Hippocampal formation (tissue), 2 donors: ENCODE data around the gene HMG20A.

Experiments
- DNase-seq, 2 donors: peaks; one replicate each; lab custom pipeline; 2025; lab: John Stamatoyannopoulos, UW

The HMG20A gene

DNA sequence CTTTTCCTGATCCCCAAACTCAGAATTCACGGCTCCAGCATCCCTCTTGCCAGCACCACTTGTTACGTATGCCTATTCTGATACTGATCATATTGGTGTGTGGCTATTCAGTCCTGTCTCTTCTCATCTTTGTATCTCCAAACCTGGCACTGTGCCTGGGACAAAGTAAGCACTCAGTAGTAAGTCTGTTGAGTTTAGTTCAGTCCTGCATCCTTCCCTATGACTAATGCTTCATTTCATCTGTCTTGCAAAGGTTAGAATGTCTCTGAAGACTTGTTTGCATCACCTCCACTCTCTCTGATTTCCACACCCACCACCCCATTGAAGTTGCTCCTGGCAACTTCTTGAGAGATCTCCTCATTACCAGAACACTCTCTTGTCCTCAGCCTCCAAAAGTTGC, 80.3 kb downstream of the HMG20A start:
- no peak for DNase-seq

DNA sequence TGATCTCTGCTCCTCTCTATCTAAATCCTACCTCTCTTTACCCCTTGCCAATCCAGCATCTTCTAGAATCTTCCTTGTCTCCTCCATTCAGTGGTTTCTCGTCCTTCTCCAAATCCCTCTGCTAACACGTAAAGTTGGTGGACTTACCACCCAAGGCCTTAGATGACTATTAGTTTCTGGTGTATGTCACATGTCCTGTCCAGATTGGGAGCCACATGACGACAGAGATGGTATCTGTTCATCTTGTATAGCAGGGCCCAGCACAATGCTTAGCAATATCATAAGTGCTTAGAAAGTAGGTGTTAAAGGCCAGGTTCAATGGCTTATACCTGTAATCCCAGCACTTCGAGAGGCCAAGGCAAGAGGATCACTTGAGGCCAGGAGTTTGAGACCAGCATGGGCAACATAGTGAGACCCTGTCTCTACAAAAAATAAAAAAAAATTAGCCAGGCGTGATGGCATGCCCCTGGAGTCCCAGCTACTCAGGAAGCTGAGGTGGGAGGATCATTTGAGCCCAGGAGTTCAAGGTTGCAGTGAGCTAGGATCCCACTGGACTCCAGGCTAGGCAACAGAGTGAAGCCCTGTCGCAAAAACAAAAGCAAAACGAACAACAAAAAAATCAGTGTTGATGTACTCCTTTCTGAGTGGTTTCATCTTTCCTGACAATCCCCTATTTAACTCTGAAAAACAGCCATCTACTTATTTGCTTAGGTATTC, 81.8 kb downstream of the HMG20A start:
- no peak for DNase-seq

DNA sequence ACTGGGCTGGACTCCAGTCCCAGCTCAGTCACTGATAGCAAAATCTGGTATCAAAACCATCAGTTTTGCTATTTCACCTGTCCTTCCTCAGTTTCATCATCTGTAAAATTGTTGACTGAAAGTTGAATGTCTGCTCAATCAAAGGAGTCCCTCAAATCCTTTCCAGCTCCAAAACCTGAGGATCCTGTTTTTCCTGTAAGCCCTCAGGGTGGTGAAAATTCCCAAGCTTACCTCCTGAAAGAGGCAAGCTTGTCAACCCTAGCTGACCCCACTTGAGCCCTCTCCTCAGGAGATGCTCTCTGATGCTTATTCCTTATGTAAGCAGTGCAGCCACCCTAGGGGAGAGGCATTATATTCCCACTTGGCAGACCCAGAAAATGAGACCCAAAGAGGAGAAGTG, 82.6 kb downstream of the HMG20A start:
- DNase-seq, result no peak

DNA sequence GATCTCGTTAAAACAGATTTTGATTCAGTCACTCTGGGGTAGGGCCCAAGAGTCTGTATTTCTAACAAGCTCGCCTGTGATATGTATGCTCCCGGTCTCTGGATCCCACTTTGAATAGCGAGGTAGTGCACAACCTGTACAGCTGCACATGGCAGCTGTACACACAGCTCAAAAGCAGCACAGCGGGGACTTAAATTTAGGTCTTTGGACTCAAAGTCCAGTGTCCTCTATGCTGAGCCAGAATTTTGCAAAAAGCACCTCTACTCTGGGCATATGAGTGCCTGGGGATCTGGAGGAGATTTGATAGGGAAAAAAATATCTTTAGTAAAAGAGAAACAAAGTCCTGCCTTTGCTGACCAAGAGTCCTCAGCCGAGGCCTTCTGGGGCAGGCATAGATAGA, 83.1 kb downstream of the HMG20A start:
- DNase-seq, result no peak

DNA sequence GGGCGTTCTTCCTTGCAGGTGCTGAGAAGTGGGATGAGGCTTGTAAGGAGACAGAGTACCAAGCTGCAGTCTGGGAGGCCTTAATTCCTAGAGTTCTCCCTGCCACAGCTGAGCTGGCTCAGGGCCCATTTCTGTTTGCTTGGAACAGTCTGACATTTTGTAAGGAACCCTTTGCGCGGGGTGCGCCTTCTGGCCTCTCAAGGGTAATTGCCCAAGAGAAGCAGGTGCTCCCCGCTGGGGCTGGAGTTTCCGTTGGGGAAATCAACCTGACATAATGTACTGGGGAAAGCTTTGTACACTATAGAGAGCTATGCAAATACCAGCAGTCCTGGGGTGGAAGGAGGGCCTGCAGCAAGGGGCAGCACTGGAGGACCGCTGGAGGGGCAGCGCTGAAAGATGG, 83.6 kb downstream of the HMG20A start:
- DNase-seq, result peak; percentile 8 to 37

DNA sequence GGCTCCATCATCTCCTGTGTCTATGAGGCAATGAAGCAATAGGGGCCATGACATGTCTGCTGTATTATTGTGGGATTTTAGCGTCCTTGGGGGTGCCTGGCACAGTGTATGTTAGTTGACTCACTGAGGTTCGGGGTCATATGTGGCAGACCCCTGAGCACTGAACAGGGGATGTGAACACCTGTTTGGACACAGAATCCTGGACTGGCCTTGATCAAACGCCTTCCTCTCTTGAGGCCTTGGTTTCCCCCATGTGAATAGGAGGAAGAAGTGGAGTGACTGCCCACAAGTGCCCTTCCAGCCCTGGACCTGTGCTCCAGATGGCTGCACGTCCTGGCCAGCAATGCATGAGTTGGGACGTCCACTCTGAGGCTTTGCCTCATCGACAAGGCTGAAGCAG, 84.2 kb downstream of the HMG20A start:
- DNase-seq, result no peak

DNA sequence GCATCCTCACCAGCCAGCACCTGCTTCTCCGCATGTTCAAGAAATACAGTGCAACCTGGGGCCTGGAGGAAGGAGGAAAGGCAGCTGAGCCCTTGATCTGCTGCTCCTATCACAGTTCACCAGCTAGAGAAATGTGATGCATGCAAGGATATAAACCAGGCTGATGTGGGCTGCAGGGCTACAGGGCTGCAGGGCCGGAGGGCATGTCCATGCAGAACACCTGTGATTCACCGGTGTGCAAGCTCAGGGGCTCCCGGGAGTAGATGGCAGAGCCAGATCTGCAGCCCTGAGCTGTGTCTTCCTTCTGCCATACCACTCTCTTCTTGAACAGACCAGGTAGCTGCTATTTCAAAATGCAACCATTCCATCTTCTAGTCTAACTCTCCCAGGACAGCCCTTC, 84.9 kb downstream of the HMG20A start:
- DNase-seq, result no peak

DNA sequence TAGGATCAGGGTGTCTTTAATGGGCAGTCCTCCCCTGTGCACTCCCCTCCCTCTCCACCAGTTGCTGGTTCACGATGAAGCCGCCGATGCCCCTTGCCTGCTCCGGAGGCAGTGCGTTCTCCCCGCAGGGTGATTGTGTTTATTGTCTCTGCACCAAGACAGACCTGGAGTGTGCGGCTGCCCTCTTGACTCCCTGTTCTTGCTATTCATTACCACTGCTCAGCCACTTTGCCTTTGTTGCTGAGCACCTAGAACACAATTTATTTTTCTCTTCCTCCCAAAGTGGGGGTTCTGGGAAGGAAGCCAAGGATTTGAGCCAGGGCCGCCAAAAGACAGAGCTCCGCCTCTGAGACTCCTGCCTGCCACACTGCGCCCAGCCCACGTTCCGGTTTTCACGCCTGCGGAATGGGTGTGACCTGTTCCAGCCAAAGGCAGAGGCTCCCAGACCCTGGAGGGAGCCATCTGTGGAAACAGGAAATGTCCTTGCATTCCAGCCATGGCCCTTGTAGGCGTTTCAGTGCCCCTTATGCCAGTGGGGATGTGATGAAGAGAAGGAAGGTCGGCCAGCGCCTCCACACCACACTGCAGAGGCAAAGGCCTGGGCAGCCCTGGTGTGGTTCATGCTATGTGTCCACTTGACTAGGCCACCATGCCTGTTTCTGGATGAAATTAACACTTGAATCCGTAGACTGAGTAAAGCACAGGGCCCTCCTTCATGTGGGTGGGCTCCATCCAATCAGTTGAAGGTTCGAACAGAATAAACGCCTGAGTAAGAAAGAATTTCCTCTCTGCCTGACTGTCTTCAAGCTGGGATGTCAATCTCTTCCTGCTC, 85.8 kb downstream of the HMG20A start:
- DNase-seq, result peak; percentile 32 to 50

DNA sequence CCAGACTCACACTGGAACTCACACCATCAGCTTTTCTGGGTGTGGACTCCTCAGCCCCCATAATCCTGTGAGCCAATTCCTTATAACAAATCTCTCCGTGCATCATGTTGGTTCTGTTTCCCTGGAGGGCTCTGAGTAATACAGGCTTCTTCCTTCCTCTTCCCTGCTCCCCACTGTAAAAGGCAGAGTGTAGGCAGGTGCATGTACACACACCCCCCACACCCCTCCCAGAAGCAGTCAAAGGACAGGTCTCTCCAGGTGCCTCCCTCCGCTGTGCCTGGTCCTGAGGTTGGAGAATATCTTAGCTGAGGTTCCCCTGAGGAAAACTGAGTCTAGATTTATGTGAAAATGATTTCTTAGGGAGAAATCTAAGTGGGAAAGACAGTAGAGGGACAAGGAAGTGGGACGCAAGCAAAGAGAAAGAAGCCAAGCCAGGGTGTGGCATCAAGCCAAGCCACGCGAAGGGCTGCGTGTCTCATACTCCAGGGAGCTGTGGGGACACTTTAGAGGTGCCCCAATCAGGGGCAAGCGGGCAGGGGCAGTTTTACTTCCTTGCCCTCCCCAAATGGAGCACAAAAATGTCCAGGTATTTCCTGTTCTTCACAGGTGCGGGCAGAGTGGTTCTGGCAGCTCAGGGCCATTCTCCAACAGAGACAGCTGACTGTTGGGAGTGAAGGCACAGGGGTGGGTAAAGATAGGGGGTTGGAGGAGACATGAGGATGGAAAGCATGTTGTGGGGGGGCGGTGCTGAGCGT, 86.6 kb downstream of the HMG20A start:
- peak; percentile 8 to 45 for DNase-seq

DNA sequence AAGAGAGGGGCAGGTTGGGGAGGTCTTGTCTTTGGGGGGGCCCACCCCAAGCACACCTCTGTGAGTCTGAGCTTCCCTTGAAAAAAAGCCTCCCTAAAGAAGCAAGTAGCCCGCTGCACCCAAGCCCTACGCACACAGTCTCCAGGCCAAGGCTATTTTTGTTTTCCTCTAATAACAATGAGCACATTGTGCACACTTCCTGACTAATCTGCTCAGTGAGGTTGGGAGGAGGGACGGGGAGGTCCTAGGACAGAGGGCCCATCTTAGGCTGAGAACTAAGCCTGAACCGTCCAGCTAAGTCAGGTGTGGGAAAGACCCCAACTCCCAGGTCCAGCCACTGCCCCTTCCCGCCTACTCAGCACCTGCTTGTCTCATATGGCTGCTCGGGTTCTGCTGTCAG, 87.2 kb downstream of the HMG20A start:
- peak; percentile 56 to 92 for DNase-seq

DNA sequence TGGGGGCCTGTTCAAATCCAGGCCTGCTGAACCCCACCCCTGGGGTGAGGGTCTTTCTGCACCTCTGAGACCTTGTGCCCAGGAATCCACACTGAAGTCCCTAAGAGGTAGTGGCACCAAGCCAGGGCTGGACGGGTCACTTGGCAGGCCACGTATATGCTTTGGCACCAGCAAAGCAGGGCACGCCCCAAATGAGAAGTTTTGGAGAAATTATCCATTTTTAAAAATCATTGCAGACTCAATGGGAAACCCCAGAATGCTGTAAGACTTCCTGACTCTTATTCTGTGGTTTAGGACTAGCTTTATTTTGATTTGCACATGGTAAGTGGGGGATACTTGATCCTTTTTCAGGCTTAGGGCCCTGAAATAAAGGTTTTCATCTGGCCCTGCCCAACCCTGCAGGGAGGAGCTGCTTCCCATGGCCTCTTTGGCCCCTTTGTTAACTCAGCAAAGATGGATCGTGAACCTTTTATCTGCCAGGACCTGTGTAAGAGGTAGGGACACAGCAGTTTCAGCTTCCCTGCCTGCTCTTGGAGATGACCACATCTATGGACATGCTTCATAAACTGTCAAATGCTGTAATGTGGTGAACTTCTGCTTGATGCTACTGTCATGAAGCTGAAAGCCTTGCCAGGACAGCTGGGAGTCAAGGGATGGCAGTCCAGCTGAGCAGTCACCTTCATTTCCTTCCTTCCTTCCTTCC, 88.0 kb downstream of the HMG20A start:
- no peak for DNase-seq

DNA sequence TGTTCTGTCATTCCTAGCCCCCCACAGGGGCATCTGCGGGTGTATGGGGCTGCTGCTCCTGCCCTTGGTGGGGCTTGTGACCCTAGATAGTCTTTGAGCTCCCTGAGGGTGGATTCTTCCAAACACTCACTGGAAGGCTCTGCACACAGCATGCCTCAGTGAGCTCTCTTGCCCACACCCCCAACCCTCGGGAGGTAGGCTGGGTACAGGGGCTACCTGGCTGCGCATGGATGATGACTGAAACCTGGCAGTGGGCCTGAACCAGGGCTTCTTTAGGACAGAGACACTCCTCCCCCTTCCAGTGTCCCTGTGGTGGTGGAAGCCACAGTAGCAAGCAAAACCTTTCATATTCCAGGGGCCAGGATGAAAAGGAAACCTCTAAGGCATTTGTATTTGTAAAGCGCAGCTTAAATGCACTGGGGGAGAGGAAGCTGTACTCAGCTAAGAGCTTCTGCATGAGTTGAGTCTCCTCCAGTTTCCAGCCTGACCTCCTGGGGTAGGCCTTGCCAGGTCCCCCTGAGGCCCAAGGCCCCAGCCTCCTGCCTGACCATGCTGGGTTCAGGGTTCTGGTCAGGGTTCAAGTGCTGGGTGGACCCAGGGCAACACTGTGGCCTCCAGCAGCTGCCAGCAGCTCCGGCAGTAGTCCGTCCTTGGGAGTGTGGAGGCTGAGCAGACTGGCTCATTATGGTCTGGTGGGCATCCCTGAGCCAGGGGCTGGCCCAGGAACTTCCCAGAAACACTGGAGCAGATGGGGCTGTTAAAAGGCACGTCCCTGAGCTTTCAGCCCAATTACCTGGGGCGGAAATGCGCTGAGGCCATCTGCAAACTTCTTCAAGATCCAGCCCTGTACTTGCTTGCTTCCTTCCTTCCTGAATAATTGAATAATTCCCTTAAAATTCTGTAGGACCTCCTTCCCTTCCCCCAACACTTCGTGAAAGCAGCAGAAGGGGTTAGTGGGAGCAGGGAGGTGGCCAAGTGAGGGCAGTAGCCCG, 89.7 kb downstream of the HMG20A start:
- DNase-seq, result no peak

DNA sequence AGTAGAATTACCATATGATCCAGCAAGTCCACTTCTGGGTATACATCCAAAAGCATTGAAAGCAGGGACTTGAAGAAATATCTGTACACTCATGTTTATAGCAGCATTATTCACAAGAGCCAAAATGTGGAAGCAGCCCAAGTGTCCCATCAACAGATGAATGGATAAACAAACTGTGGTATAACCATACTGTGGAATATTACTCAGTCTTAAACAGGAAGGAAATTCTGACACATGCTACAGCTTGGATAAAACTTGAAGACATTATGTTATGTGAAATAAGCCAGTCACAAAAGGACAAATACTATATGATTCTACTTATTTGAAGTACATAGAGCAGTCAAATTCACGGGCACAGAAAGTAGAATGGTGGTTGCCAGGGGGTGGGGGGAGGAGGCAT, 91.2 kb downstream of the HMG20A start:
- no peak for DNase-seq

DNA sequence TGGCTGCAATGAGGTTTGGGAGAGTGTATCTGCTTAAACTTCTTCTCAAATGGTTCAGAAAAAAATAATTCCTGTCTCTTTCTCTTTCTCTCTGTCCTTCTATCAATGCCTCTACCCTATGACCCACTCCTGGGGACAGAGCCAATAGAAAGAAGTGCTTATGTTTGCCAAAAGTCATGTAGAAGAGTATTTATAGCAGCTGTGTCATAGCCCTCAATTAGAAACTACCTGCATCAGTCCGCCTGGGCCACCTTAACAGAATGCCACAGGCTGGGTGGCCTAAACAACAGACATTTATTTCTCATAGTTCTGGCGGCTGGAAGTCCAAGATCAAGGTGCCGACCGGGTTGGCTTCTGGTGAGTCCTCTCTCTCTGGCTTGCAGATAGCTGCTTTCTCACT, 92.5 kb downstream of the HMG20A start:
- DNase-seq, result no peak

DNA sequence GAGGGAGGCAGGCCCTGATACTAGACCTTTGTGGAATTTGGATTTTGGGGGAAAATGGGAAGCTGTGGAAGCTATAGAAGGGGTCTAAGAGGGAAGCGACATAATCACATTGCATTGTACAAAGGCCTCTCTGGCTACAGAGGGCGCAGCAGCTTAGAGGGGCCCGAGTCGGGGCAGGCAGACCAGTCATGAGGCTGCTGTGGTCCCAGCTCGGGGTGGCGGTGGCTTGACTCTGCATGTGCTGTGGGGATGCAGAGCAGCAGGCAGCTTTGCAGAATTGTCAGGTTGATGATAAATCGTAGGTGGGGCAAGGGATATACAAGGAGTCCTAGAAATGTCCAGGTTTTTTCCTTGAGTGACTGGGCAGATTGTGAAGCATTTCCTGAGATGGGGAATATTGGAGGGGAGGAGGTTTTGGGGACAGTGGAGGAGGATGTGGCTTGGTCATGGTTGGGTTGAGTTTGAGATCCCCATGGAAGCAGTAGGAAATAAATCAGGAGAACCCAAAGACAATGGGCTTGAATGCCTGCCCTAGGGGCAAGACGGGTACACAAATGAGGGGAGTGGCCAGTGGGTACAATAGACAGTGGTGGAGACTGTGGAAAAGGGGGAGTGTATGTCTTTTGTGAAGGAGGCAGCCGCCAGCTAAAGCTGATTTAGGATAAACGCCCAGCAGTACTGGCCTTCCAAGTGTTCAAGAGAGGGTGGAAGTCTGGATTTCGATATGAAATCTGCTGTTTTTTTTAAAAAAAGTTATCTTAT, 94.1 kb downstream of the HMG20A start:
- peak in 1 of 2 donors; percentile 28 for DNase-seq

DNA sequence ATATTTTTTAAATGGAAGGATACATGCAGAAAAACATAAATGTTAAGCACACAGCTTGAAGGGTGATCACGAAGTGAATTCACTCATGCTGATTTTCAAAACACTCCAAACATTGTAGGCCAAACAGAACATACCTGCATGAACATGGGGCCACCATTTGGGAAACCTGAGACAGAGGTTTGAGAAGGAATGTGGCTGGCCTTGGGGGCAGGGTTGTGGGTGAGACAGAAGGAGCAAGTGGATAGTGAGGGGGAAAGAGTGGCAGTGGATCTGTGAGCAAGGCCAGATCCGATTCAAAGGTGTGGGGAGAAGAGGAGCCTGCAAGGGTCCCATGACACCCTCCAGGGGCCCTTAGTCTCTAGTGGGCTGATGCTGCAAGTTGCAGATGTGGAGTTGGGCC, 94.9 kb downstream of the HMG20A start:
- DNase-seq, result no peak

DNA sequence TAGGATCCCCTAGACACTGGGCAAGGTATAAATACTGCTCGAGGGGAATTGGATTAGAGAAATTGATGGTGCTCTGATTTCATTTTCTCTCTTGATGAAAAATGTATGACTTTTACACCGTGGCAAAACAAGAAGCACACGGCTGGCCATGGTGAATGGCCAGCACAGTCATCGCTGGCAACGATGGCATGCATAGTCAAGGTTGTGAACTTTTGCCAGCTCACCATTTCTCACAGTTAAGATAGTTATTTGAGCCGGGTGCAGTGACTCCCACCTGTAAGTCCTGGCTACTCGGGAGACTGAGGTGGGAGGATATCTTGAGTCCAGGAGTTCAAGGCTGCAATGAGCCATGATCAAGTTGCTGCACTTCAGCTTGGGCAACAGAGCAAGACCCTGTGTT, 95.4 kb downstream of the HMG20A start:
- DNase-seq, result no peak

DNA sequence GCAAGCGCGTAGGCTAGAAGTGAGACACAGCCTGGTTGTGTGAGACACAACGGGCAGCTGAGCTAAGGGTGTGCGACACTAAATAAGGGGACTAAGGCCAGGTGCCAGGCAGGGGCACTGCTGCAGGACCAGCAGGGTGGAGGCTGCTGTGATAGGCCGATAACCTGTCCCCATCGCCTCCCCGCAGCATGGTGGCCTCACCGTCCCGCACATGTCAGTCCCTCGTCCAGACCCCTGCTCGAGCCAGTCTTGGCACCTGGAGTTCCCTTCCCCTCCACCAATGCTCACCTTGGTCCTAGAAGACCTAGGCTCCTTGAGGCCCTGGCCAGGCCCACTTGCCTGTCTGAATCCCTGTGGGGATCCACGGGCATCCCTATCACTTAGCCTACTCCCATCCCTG, 96.1 kb downstream of the HMG20A start:
- no peak for DNase-seq

DNA sequence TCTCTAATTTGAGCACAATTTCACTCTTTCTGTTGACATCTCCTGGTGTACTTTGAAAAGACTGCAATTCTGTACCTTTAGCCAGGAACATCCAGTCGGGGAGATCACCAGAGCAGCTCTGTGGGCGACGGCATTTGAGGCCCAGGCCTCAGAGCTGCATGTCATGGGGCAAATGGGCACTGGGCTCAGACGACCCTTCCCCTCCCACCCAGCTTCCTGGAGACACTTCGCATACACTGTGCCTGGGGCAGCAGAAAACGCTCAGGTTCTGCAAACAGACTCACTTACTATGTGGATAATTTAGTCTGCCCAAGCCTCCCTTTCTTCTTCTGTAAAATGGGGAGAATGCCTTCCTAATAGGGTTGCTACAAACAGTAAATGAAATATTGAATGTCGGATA, 96.9 kb downstream of the HMG20A start:
- no peak for DNase-seq

DNA sequence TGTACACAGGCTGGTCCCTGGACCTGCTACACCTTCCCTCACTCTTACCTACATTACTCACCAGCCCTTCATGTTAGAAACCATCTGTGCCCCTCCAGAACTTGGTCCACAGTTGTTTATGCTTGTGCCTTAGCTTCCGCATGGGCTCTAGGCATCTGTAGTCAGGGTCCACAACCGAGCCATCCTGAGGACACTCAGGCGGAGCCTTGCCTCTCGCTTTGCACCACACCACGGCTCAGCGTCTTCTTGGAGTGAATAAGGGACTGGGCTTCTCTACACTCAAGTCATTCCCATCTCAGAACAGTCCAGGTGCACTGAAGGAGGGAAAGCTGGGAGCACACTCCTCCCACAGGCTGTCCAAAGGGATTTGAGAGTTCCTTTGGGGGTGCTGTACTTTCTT, 97.8 kb downstream of the HMG20A start:
- DNase-seq, result no peak
